GM19099 (cell line): ENCODE data around the gene PDE4B.

Experiments
- POLR2A ChIP-seq: IDR thresholded peaks from 3 replicates; pipeline ENCODE4 v1.6.1; 2011; ENCODE audit warnings: low read depth; ENCODE audit not compliant: insufficient read length; ENCODE audit errors: extremely low read depth

Gene PDE4B

GRCh38 chr1:65979136-65980044, 186.7 kb downstream of the PDE4B start:
- no peak for TF ChIP-seq POLR2A

GRCh38 chr1:65980237-65980636, 187.5 kb downstream of the PDE4B start:
- TF ChIP-seq POLR2A = no peak

GRCh38 chr1:65983500-65983899, 190.8 kb downstream of the PDE4B start:
- TF ChIP-seq POLR2A = no peak

GRCh38 chr1:65985393-65986066, 192.8 kb downstream of the PDE4B start:
- no peak for TF ChIP-seq POLR2A

- TF ChIP-seq POLR2A = no peak
These were observed 193.5 kb downstream of the PDE4B start for GRCh38 chr1:65986146-65986545.

- TF ChIP-seq POLR2A = no peak
These were observed 197.5 kb downstream of the PDE4B start for GRCh38 chr1:65990161-65990560.

GRCh38 chr1:65991694-65992093, 199.0 kb downstream of the PDE4B start:
- no peak for TF ChIP-seq POLR2A

GRCh38 chr1:65992165-65992821, 199.6 kb downstream of the PDE4B start:
- no peak for TF ChIP-seq POLR2A

GRCh38 chr1:65992831-65993271, 200.2 kb downstream of the PDE4B start:
- no peak for TF ChIP-seq POLR2A

- no peak for TF ChIP-seq POLR2A
These were observed 201.5 kb downstream of the PDE4B start for GRCh38 chr1:65994223-65994622.

- no peak for TF ChIP-seq POLR2A
These were observed 202.6 kb downstream of the PDE4B start for GRCh38 chr1:65995336-65995735.

GRCh38 chr1:65995928-65996327, 203.2 kb downstream of the PDE4B start:
- TF ChIP-seq POLR2A = no peak

GRCh38 chr1:65997693-65998092, 205.0 kb downstream of the PDE4B start:
- TF ChIP-seq POLR2A = no peak

GRCh38 chr1:65998763-65999583, 206.3 kb downstream of the PDE4B start:
- TF ChIP-seq POLR2A = no peak
